ENCODE data around the gene ZNF777.
"Not testable (repeated sequence)": the region's sequence is repeated elsewhere in the genome, so short reads cannot be mapped to it uniquely, and the experiment has no call there.

ZNF777 gene

GRCh38 chr7:149427096-149427680 is 33.7 kb downstream of the ZNF777 start:
- H3K9ac ChIP-seq (ENCODE audit: low read length) = no peak overlapping the region
- H3K27me3 ChIP-seq (replicated peaks; ENCODE audit: control insufficient read depth, insufficient read depth, low read length) = no peaks in the 10 kb centered on the region
- DNase-seq (ENCODE audit: low read depth) = peak; percentile 25
- H3K36me3 ChIP-seq (ENCODE audit: control insufficient read depth, insufficient read depth, low read length, severe bottlenecking) = peaks cover 9% of the 10 kb centered on the region
- no peaks in the 10 kb centered on the region for H3K9me3 ChIP-seq (ENCODE audit: control insufficient read depth, low read length)
- peaks cover 3% of the 10 kb centered on the region for H3K4me1 ChIP-seq (ENCODE audit: control insufficient read depth, insufficient read depth, low read length)
- H3K4me3 ChIP-seq (ENCODE audit: low read length) = no peak overlapping the region

GRCh38 chr7:149423449-149424110 is 37.3 kb downstream of the ZNF777 start:
- Histone ChIP-seq H3K4me1 (ENCODE audit: control insufficient read depth, insufficient read depth, low read length) (peaks cover 3% of the 10 kb centered on the region), H3K9ac (ENCODE audit: low read length) (peak overlapping the region; percentile 67), H3K27me3 (replicated peaks; ENCODE audit: control insufficient read depth, insufficient read depth, low read length) (no peaks in the 10 kb centered on the region), H3K9me3 (ENCODE audit: control insufficient read depth, low read length) (no peaks in the 10 kb centered on the region), H3K36me3 (ENCODE audit: control insufficient read depth, insufficient read depth, low read length, severe bottlenecking) (no peaks in the 10 kb centered on the region), H3K4me3 (ENCODE audit: low read length) (peak overlapping the region; percentile 73)
- DNase-seq (ENCODE audit: low read depth) = no peak

- DNase-seq (ENCODE audit: low read depth) = no peak
- H3K9ac ChIP-seq (ENCODE audit: low read length) = peak overlapping the region; percentile 67
- peak overlapping the region; percentile 73 for H3K4me3 ChIP-seq (ENCODE audit: low read length)
- H3K4me1 ChIP-seq (ENCODE audit: control insufficient read depth, insufficient read depth, low read length) = peaks cover 3% of the 10 kb centered on the region
- no peaks in the 10 kb centered on the region for H3K27me3 ChIP-seq (replicated peaks; ENCODE audit: control insufficient read depth, insufficient read depth, low read length)
- no peaks in the 10 kb centered on the region for H3K36me3 ChIP-seq (ENCODE audit: control insufficient read depth, insufficient read depth, low read length, severe bottlenecking)
- no peaks in the 10 kb centered on the region for H3K9me3 ChIP-seq (ENCODE audit: control insufficient read depth, low read length)
Observed at GRCh38 chr7:149422914-149423301, 38.0 kb downstream of the ZNF777 start.

- Histone ChIP-seq H3K4me1 (ENCODE audit: control insufficient read depth, insufficient read depth, low read length) (peaks cover 3% of the 10 kb centered on the region), H3K27me3 (replicated peaks; ENCODE audit: control insufficient read depth, insufficient read depth, low read length) (no peaks in the 10 kb centered on the region), H3K9me3 (ENCODE audit: control insufficient read depth, low read length) (no peaks in the 10 kb centered on the region), H3K36me3 (ENCODE audit: control insufficient read depth, insufficient read depth, low read length, severe bottlenecking) (no peaks in the 10 kb centered on the region), H3K9ac (ENCODE audit: low read length) (peak overlapping the region; percentile 74), H3K4me3 (ENCODE audit: low read length) (peak overlapping the region; percentile 73)
- peak; percentile 84 for DNase-seq (ENCODE audit: low read depth)
Observed at GRCh38 chr7:149422162-149422913, 38.5 kb downstream of the ZNF777 start.

- no peak overlapping the region for H3K4me3 ChIP-seq (ENCODE audit: low read length)
- peaks cover 3% of the 10 kb centered on the region for H3K4me1 ChIP-seq (ENCODE audit: control insufficient read depth, insufficient read depth, low read length)
- no peaks in the 10 kb centered on the region for H3K9me3 ChIP-seq (ENCODE audit: control insufficient read depth, low read length)
- no peak overlapping the region for H3K9ac ChIP-seq (ENCODE audit: low read length)
- H3K27me3 ChIP-seq (replicated peaks; ENCODE audit: control insufficient read depth, insufficient read depth, low read length) = no peaks in the 10 kb centered on the region
- H3K36me3 ChIP-seq (ENCODE audit: control insufficient read depth, insufficient read depth, low read length, severe bottlenecking) = no peaks in the 10 kb centered on the region
- DNase-seq (ENCODE audit: low read depth) = no peak
Observed at GRCh38 chr7:149420006-149420405, 40.9 kb downstream of the ZNF777 start.

- H3K9ac ChIP-seq (ENCODE audit: low read length) = no peak overlapping the region
- no peak for DNase-seq (ENCODE audit: low read depth)
- peak overlapping the region; percentile 65 for H3K4me3 ChIP-seq (ENCODE audit: low read length)
Observed at GRCh38 chr7:149415391-149416071, 45.3 kb downstream of the ZNF777 start.

GRCh38 chr7:149414745-149415390 is 46.0 kb downstream of the ZNF777 start:
- Histone ChIP-seq H3K36me3 (ENCODE audit: control insufficient read depth, insufficient read depth, low read length, severe bottlenecking) (no peaks in the 10 kb centered on the region), H3K4me1 (ENCODE audit: control insufficient read depth, insufficient read depth, low read length) (no peaks in the 10 kb centered on the region), H3K9ac (ENCODE audit: low read length) (no peak overlapping the region), H3K9me3 (ENCODE audit: control insufficient read depth, low read length) (no peaks in the 10 kb centered on the region), H3K4me3 (ENCODE audit: low read length) (peak overlapping the region; percentile 65), H3K27me3 (replicated peaks; ENCODE audit: control insufficient read depth, insufficient read depth, low read length) (no peaks in the 10 kb centered on the region)
- DNase-seq (ENCODE audit: low read depth) = peak; percentile 44

More at GRCh38 chr7:149415391-149416071, 45.3 kb downstream of the ZNF777 start:
- no peaks in the 10 kb centered on the region for H3K27me3 ChIP-seq (replicated peaks; ENCODE audit: control insufficient read depth, insufficient read depth, low read length)
- H3K36me3 ChIP-seq (ENCODE audit: control insufficient read depth, insufficient read depth, low read length, severe bottlenecking) = no peaks in the 10 kb centered on the region
- no peaks in the 10 kb centered on the region for H3K4me1 ChIP-seq (ENCODE audit: control insufficient read depth, insufficient read depth, low read length)
- H3K9me3 ChIP-seq (ENCODE audit: control insufficient read depth, low read length) = no peaks in the 10 kb centered on the region

GRCh38 chr7:149414171-149414570 is 46.7 kb downstream of the ZNF777 start:
- Histone ChIP-seq H3K36me3 (ENCODE audit: control insufficient read depth, insufficient read depth, low read length, severe bottlenecking) (no peaks in the 10 kb centered on the region), H3K9me3 (ENCODE audit: control insufficient read depth, low read length) (no peaks in the 10 kb centered on the region), H3K9ac (ENCODE audit: low read length) (no peak overlapping the region), H3K4me3 (ENCODE audit: low read length) (no peak overlapping the region), H3K27me3 (replicated peaks; ENCODE audit: control insufficient read depth, insufficient read depth, low read length) (no peaks in the 10 kb centered on the region), H3K4me1 (ENCODE audit: control insufficient read depth, insufficient read depth, low read length) (no peaks in the 10 kb centered on the region)
- DNase-seq (ENCODE audit: low read depth) = no peak

- not testable (repeated sequence) for H3K9me3 ChIP-seq (ENCODE audit: control insufficient read depth, low read length); H3K27me3 ChIP-seq (replicated peaks; ENCODE audit: control insufficient read depth, insufficient read depth, low read length)
Observed at GRCh38 chr7:149413083-149413482, 47.8 kb downstream of the ZNF777 start.

GRCh38 chr7:149409895-149410294 is 51.0 kb downstream of the ZNF777 start:
- Histone ChIP-seq H3K9ac (ENCODE audit: low read length) (no peak overlapping the region), H3K36me3 (ENCODE audit: control insufficient read depth, insufficient read depth, low read length, severe bottlenecking) (no peaks in the 10 kb centered on the region), H3K9me3 (ENCODE audit: control insufficient read depth, low read length) (no peaks in the 10 kb centered on the region), H3K27me3 (replicated peaks; ENCODE audit: control insufficient read depth, insufficient read depth, low read length) (no peaks in the 10 kb centered on the region), H3K4me3 (ENCODE audit: low read length) (no peak overlapping the region), H3K4me1 (ENCODE audit: control insufficient read depth, insufficient read depth, low read length) (no peaks in the 10 kb centered on the region)
- DNase-seq (ENCODE audit: low read depth) = no peak

More at GRCh38 chr7:149413083-149413482, 47.8 kb downstream of the ZNF777 start:
- H3K4me3 ChIP-seq (ENCODE audit: low read length); H3K36me3 ChIP-seq (ENCODE audit: control insufficient read depth, insufficient read depth, low read length, severe bottlenecking); H3K9ac ChIP-seq (ENCODE audit: low read length); DNase-seq (ENCODE audit: low read depth); H3K4me1 ChIP-seq (ENCODE audit: control insufficient read depth, insufficient read depth, low read length): not testable (repeated sequence)

Measured in adipocyte (in vitro differentiated cells).